GM21526 (cell line): ENCODE results near the gene TMEM38A.

Experiments used
- ATAC-seq: cut with Tn5 transposase; IDR thresholded peaks from one replicate; pipeline ENCODE4 v1.9.1; 2021; ENCODE audit warnings: moderate library complexity; ENCODE audit not compliant: unreplicated experiment, low FRiP score

TMEM38A gene

DNA sequence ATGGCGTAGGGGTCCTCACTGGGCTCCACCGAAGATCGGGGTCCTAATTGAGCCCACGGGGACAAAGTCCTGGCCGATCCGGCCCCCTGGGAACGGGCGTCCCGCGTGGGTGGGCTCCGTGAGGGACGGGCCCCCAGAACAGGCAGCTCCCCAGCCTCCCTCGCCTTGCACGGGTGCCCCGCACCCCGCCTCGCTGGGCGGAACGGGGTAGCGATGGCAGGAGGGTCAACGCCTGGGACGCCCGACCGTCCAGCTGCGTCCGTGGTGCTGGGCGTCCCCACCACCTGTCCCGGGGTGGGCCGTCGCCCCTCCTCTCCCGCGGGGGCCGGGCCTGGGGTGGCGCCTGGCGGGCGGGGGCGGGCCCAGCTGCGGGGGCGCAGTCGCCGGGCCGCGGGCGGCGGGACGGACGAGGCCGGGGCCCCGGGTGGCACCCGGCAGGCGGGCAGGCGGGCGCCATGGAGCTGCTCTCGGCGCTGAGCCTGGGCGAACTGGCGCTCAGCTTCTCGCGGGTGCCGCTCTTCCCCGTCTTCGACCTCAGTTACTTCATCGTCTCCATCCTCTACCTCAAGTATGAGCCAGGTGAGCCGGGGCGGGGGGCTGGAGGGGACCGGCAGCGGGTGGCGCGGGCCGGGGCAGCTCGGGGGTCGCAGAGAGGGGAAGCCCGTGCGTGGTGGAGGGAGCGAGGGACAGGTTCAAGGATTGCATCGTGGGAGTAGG is at the start of gene TMEM38A:
TSS of gene TMEM38A (plus strand) at position 377 of the 717 bp plus-strand sequence. CDS start at position 456, 79 bp downstream.
- no peak for ATAC-seq

DNA sequence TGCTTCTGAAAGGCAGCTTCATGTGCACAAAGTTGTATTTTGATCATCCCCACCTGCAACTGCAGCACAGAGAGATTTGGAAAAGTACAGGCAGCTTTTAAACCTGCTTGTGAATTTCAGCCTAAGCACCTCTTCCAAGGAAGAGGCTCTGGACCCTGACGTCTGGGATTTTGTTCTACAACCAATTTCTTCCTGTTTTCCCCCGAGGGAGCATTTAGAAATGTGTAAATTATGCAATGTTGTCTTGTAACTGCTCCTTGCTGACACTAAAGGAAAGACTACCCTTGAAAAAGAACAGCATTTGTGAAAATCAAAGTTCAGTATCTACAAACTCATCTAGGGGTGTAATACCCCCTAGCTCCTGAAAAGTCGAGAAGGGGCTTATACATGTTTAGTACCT is 48.3 kb upstream of the TMEM38A start:
- ATAC-seq = no peak

GRCh38 chr19:16613841-16614240 is 47.1 kb upstream of the TMEM38A start:
- no peak for ATAC-seq

GRCh38 chr19:16614941-16615340 is 46.0 kb upstream of the TMEM38A start:
- no peak for ATAC-seq

DNA sequence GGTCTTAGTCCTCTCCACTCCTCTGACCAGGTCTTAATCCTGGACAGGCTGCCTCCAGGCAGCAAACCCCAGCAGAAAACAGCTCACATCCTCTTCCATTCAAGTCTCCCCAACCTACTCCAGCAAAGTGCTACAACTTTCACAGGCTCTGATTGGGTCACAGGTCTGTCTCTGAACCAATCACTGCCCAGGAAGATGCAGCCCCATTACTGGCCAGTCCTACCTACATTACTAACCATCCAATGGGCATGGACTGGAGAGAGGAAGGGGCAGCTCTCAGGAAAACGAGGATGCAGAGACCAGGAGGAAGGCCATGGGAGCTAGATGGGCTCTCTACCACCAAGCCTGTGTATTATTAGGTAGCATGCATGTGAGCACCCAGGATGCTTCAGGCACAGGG is 45.1 kb upstream of the TMEM38A start:
- ATAC-seq = no peak

- ATAC-seq = no peak
Observed at GRCh38 chr19:16618248-16618647, 42.7 kb upstream of the TMEM38A start.

GRCh38 chr19:16619457-16619856 is 41.5 kb upstream of the TMEM38A start:
- no peak for ATAC-seq

DNA sequence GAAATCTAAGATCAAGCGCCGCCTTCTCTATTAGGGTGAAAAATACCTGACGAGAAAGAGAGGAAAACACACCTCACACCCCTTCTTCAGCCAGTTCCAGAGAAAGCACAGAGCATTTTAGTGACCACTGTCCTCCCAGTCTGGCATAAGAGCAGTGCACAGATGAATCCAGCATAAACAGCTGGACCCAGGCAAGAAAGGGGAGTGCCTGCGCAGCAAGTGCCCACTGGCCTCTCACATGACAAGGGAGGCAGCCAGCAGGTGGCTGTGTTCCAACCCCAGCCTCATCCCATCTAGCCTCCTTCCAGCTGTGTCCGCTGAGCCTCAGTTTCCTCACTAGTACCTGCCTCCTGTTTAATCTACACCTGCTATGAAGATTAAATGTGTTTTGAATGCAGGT is 40.9 kb upstream of the TMEM38A start:
- ATAC-seq = no peak

- no peak for ATAC-seq
Observed at GRCh38 chr19:16620584-16620983, 40.4 kb upstream of the TMEM38A start.

DNA sequence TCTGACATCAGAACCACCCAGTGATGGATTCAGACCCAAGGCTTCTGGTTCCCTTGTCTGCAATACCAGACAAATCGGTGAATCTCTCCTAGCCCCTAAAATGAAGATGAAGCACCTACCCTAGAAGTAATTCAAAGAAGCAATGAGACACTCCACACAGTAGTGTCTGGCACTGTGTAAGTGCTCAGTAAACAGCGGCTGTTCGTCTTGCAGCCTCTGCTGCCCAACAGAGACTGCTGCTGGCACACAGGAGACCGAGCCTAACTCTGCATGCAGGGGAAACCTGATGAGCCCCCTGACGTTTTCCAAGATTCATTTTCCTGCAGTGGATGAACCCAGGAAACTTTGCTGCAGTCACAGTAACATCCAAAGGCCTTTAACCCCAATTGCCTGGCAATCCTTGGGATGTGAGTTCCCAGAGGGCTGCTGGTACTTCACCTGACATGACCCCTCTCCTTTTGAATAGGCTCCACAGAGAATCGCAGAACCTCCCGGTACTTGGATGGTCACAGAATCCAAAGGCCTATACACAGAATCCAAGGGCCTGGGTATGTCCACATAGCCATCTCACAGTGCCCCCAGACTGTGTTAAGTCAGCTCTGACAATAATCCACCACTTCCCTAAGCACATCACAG is 39.7 kb upstream of the TMEM38A start:
- no peak for ATAC-seq

GRCh38 chr19:16623066-16623465 is 37.9 kb upstream of the TMEM38A start:
- no peak for ATAC-seq

DNA sequence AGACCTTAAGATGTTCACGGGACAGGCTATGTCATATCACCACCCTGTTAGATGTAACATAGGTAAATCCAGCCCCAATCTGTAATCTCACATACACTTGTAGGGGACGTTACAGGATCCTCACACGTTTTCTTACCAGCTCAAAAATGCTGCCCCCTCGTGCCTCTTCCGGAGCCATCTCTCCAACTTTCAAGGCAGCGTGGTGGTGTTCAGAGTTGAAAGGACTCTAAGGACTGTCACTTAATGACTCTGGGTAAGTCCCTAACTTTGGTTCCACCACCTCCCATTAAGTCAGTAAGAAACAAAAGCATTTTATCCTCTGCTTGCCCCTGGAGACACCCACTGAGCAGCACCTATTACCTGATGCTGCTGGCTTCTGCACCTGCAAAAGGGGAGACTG is 37.4 kb upstream of the TMEM38A start:
- ATAC-seq = no peak

DNA sequence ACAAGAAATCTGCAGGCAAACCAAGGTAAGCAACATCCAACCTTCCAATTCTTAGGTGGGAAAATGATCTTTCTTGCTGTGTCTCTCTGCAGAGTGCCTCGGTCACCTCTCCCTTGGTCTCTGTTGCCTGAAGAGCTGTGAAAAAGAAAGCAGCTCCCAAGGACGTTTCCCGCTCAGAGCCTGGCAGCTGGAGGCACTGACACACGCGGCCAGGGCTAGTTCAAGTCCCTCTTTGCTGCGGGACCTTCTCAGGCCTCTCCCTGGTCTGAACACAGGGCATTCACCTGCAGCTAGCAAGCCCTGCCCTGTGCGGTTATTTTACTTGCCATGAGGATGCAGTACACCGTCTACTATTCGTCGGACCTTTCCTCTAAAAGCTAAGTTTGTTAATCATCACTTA is 36.7 kb upstream of the TMEM38A start:
- no peak for ATAC-seq

GRCh38 chr19:16625163-16625958 is 35.6 kb upstream of the TMEM38A start:
- no peak for ATAC-seq

DNA sequence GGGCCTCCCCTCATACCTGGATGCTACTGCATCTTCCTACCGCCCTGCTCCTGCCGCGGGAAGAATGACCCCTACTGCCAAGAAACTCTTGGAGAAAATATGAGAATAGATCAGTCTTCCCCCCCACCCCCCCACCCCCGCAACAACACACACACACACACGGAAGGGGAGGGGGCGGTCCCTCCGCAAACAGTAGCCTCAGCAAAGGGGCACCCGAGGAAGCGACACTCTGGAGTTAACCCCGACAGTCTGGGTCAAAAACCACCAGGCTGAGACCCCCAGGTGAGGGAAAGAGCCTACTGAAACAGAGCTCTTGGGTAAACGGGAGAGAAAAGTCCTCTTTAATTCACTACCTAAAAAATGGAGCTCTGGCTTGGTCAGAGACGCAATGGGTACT is 34.1 kb upstream of the TMEM38A start:
- no peak for ATAC-seq

GRCh38 chr19:16627193-16627927 is 33.6 kb upstream of the TMEM38A start:
- ATAC-seq = peak; percentile 3

GRCh38 chr19:16627928-16628182 is 33.1 kb upstream of the TMEM38A start:
- ATAC-seq = no peak

DNA sequence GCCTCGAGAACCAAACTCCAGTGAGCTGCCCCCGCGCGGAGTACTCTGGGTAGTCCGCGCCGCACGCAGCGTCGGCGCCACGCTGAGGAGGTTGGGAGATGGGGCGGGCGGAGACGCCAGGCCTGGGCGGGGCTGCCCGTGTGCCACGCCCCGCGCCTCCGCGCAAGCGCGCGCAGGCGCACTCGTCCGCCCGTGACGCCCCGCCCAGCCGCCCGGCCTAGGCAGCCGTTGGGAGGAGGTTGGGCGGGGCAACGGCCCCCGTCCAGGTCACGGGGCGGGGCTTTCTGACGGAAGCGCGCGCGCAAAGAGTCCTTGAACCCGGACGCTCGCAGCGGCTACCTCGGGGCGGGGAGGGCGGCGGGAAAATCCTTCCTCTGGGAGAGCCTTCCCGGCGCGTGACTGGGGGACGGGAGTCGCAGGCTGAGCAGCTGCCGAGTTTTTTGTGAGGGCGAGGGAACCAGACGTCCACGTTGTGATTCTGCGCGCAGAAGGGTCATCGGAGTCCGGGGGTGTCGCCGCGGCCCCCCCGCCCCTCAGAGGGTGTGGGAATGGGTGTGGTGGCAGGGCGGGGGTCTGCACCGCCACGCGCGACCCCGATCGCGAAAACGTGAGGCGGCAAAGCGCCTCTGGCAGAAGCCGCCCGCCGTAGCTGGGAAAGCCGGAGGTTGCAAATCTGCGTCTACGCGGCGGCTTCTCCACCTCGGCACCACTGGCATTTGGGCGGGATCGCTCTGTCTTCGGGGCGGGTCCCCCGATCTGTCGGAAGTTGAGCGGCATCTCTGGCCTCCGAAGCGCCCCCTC is 32.6 kb upstream of the TMEM38A start, which contains the start of gene MED26:
TSS of gene MED26 (minus strand) at position 22 of the 801 bp plus-strand sequence. CDS start 261 bp downstream, outside the sequence.
- ATAC-seq = peak; percentile 70

GRCh38 chr19:16628984-16629691 is 31.8 kb upstream of the TMEM38A start:
- ATAC-seq = no peak

DNA sequence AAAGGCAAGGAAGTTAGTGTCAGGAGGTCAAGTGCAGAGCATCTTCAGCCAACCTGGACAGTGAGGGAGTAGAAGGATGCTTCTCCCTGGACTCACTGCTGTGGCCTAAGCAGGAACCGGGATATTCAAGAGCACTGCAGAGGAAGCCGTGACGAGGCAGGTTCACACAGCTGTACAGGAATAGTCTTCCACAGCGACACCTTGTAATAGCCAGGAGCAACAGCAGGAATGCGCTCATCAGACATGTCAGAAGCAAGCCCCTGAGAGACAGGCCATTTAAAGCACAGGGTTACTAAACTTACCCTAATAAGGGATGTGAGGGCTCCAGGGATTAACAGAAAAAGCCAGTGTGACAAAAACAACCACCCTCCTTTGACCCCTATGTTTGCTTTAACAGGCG is 29.5 kb upstream of the TMEM38A start:
- ATAC-seq = no peak
